Neuron (in vitro differentiated cells): ENCODE measurements around the gene COQ2.
"Not testable (repeated sequence)": the region's sequence is repeated elsewhere in the genome, so short reads cannot be mapped to it uniquely, and the experiment has no call there.

Experiments
- H2AFZ ChIP-seq: one replicate; pipeline ENCODE4 v1.6.1; 2013; ENCODE audit warnings: low read depth, mild to moderate bottlenecking, inconsistent platforms, low read length, moderate library complexity
- H3K27me3 ChIP-seq: one replicate; pipeline ENCODE4 v1.6.1; 2013; ENCODE audit warnings: low read length; ENCODE audit not compliant: insufficient read depth
- H3K36me3 ChIP-seq: one replicate; pipeline ENCODE4 v1.6.1; 2013; ENCODE audit warnings: low read length; ENCODE audit not compliant: insufficient read depth
- H3K4me1 ChIP-seq: one replicate; pipeline ENCODE4 v1.6.1; 2013; ENCODE audit warnings: low read length; ENCODE audit not compliant: insufficient read depth
- H3K4me3 ChIP-seq: 2 replicates; pipeline ENCODE4 v1.5.1; 2013; ENCODE audit warnings: mild to moderate bottlenecking, low read length, moderate library complexity
- H3K9me3 ChIP-seq: one replicate; pipeline ENCODE4 v1.6.1; 2013; ENCODE audit warnings: low read length

Gene COQ2, protein sequence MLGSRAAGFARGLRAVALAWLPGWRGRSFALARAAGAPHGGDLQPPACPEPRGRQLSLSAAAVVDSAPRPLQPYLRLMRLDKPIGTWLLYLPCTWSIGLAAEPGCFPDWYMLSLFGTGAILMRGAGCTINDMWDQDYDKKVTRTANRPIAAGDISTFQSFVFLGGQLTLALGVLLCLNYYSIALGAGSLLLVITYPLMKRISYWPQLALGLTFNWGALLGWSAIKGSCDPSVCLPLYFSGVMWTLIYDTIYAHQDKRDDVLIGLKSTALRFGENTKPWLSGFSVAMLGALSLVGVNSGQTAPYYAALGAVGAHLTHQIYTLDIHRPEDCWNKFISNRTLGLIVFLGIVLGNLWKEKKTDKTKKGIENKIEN

DNA sequence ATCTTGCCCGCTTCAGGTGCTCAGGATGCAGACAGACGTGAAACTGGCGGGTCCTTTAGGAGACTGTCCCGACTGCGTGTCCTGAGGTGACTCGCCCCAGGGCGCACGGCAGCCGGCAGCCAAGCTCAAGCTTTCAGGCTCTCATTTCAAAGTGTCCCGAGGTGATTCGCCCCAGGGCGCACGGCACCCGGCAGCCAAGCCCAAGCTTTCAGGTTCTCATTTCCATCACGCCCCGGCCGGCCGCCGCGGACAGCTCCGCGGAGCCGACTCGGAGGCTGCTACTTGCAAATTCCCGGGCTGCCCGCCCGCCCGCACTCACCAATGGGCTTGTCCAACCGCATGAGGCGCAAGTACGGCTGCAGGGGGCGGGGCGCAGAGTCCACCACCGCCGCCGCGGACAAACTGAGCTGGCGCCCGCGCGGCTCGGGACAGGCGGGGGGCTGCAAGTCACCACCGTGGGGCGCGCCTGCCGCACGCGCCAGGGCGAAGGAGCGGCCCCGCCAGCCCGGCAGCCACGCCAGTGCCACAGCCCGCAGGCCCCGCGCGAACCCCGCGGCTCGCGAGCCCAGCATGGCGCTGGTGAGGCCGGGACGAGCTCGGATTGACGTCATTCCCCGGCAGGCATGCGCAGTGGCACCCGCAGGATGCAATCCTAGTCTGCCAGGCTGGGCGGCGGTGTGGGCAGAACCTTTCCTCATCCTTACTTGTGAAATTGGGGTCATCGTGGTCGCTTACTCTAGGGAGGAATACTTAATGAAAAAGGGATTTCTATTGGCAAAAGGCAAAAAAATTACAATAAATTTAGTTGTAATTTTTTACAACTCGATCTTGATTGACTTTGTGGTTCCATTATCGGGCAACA lies at the start of gene COQ2:
TSS of gene COQ2 (minus strand) at position 606 of the 862 bp plus-strand sequence. CDS start at position 572, 34 bp downstream.
- no peaks in the 10 kb centered on the region for H3K36me3 ChIP-seq

DNA sequence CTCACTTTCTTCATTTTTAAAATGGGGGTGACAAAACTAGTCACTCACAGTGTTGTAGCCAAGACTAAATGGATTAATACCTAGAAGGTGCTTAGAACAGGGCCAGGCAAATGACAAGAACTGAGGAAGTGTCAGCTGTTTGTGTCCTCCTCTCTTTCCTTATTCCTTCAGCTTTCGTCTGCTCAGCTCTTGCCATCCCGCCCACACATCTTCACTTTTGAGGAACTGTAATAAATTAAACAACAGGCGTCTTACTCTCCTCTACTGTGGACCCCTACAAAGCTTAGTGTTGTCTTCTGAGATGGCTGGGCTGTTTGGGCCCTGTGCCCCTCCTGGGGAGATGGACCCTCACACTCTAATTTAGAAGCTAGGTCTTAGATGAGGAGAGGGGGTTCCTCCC lies 47.4 kb upstream of the COQ2 start:
- Histone ChIP-seq H3K36me3 (no peaks in the 10 kb centered on the region), H3K9me3 (no peaks in the 10 kb centered on the region), H3K27me3 (peaks cover 61% of the 10 kb centered on the region), H3K4me1 (peaks cover 4% of the 10 kb centered on the region), H3K4me3 (no peak overlapping the region), H2AFZ (no peak overlapping the region)

More for the DNA sequence above, at the start of gene COQ2:
- Histone ChIP-seq H3K4me3 (peak within 1 kb of the TSS; percentile 66), H3K27me3 (no peaks in the 10 kb centered on the region), H3K9me3 (no peaks in the 10 kb centered on the region), H3K4me1 (peaks cover 16% of the 10 kb centered on the region), H2AFZ (peak within 1 kb of the TSS; percentile 99)

DNA sequence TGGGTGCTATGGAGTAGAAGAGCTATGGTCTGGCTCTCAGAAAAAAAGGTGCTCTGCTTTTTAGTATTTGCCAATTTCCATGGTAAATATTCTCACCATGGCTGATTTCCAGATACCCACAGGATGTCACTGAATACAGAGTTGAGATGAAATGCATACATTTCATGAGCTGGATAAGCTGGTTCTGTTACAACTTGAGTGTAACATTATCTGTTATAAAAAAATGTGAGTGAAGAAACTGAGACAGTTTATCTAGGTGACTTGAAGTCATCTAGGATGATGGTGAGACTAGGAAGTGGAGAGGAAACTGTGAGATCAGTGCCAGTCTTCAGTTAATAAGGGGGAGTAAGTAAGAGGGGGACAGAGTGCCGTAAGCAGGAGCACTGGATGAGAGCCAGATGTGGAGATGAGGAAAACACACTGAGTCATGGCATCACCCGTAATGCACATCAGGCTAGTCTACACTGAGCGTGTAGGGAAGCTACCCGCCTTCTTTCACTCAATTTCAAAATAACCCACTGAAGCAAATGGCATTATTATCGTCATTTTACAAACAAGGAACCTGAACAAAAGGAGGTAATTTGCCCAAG lies 45.0 kb upstream of the COQ2 start:
- H3K9me3 ChIP-seq, result no peaks in the 10 kb centered on the region
- no peak overlapping the region for H2AFZ ChIP-seq
- H3K27me3 ChIP-seq, result peaks cover 54% of the 10 kb centered on the region
- no peaks in the 10 kb centered on the region for H3K36me3 ChIP-seq
- no peak overlapping the region for H3K4me3 ChIP-seq
- peaks cover 3% of the 10 kb centered on the region for H3K4me1 ChIP-seq

DNA sequence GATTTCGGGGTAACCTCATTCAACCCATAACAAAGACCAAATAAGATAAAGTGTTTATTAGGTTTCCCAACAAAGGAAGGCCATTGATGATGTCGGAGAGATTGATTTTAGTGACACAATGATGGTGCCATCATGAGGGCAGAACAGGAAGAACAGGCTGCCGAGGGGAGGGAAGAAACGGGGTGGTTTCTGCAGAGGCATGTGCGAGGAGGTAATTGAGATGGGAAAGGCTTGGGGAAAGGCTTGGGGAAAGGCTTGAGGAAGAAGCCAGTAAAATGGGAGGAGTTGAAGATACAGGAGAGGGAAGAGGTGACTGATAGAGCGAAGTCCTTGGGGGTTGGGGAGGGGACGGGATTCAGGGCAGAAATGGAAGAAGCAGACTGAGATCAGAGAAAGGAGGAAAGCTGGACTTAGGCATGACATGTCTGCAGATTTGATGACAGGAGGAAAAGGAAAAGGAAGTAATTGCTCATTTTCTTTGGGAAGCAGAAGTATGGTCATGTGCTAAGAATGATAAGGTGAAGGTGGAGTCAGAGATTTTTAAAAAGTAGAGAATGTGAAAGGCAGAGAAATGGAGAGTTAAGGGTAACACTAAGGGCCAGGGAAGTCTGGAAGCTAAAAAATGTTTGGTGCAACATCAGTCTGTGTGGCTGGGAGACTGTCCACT lies 44.1 kb upstream of the COQ2 start:
- Histone ChIP-seq H3K36me3 (no peaks in the 10 kb centered on the region), H3K27me3 (peaks cover 44% of the 10 kb centered on the region), H2AFZ (no peak overlapping the region), H3K9me3 (no peaks in the 10 kb centered on the region), H3K4me1 (no peaks in the 10 kb centered on the region), H3K4me3 (no peak overlapping the region)

DNA sequence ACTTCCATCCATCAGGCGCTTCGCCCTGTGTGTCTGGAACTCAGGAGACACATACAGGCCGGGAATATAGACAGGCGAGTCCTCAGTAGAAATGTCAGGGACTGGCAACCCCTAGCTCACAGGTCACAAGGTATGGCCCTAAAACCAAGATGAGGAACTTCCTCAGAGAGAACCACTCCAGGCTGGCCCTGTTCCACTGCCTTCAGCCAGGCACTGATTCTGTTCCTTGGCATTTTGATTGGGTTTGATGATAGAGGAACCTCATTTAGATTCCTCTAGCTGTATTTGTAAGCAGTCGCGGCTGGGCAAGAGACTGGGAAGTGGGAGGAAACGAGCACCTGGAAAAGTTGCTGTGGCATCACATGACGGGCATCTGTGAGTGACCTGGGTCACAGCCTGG lies 41.9 kb upstream of the COQ2 start:
- H3K4me3 ChIP-seq, result no peak overlapping the region
- H3K9me3 ChIP-seq, result no peaks in the 10 kb centered on the region
- H3K4me1 ChIP-seq, result no peaks in the 10 kb centered on the region
- H2AFZ ChIP-seq, result no peak overlapping the region
- H3K36me3 ChIP-seq, result no peaks in the 10 kb centered on the region
- peaks cover 28% of the 10 kb centered on the region for H3K27me3 ChIP-seq

DNA sequence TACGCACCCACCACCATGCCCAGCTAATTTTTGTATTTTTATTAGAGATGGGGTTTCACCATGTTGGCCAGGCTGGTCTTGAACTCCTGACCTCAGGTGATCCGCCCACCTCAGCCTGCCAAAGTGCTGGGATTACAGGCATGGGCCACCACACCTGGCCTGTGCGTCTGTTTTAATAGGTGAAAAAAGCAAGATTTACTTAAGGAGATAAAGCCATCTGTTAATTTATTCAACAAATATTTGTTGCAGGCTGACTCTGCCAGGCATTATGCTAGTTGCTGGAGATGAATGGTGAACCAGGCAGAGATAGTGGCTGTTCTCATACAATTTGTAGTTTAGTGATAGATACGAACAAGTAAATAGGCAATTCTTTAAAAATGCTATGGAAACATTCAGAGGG lies 40.7 kb upstream of the COQ2 start:
- not testable (repeated sequence) for H3K4me1 ChIP-seq, H3K9me3 ChIP-seq, H3K36me3 ChIP-seq, H3K4me3 ChIP-seq, H2AFZ ChIP-seq
- H3K27me3 ChIP-seq, result peaks cover 28% of the 10 kb centered on the region

DNA sequence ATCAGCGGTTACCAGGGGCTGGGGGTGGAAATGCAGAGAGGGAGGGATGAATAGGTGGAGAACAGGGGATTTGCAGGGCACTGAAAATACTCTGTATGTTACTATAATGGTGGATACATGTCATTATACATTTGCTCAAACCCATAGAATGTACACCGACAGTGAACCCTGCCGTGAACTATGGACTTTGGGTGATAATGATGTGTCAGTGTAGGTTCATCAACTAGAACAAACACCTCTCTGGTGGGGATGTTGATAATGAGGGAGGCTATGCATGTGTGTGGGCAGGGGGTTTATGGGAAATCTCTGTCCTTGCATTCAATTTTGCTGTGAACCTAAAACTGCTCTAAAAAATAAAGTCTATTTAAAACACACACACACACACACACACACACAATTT lies 38.5 kb upstream of the COQ2 start:
- no peaks in the 10 kb centered on the region for H3K36me3 ChIP-seq
- no peaks in the 10 kb centered on the region for H3K9me3 ChIP-seq
- H3K4me1 ChIP-seq, result no peaks in the 10 kb centered on the region
- no peak overlapping the region for H3K4me3 ChIP-seq
- H2AFZ ChIP-seq, result no peak overlapping the region
- peaks cover 16% of the 10 kb centered on the region for H3K27me3 ChIP-seq

DNA sequence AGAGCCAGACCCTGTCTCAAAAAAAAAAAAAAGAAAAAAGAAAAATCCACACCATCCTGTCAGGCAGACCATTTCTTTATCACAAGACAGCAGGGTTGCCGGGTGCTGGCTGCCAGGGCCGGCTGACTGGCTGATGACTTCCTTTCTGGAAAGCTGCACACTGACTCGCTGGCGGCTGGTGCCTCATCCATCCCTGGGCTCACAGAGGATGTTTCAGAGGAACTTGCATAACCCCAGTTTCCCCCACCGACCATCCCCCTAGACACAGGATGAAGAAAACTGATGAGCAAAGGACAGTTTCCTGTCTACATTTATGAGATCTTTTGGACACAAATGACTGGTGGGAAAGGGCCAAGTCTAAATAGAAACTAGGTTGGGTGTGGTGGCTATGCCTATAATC lies 36.0 kb upstream of the COQ2 start:
- no peaks in the 10 kb centered on the region for H3K4me1 ChIP-seq

DNA sequence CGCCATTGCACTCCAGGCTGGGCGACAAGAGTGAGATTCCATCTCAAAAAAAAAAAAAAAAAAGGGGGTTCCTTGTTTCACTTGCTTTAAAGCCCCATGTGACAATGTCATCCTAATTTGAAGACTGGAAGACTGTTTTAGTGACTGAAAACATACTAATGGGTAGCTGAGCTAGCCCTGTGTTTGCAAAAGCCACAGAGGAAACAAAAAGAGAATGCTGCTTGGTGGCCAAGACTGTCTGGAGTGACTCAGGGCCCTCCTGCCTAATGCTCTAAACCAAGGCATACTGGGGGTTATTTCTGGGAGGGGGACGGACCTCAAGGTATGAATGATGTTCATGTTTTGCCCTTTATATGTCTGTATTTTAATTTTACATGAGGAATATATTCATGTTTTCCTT lies 34.1 kb upstream of the COQ2 start:
- Histone ChIP-seq H2AFZ (no peak overlapping the region), H3K9me3 (no peaks in the 10 kb centered on the region), H3K4me1 (no peaks in the 10 kb centered on the region), H3K36me3 (no peaks in the 10 kb centered on the region), H3K27me3 (peaks cover 6% of the 10 kb centered on the region), H3K4me3 (no peak overlapping the region)

More for the DNA sequence above, 36.0 kb upstream of the COQ2 start:
- no peaks in the 10 kb centered on the region for H3K36me3 ChIP-seq
- H3K9me3 ChIP-seq, result no peaks in the 10 kb centered on the region
- H3K27me3 ChIP-seq, result peaks cover 6% of the 10 kb centered on the region
- no peak overlapping the region for H2AFZ ChIP-seq
- H3K4me3 ChIP-seq, result no peak overlapping the region

DNA sequence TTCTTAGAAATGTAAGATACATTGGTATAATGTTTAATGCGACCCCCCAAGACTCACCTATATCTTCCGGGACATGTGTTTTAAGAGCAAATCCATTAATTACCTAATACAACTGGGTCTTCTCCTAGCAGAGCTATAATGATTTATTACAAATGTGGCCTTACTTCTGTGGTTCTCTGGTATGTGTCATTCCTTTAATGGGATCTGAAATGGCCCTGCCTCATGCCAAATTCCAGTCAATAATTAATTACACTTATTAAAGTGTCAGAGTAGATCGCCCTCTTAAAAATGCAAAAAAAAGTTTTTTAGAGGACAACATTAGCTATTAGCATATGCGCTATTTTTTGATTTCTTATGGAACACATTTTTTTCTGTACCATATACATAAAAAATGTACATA lies 33.1 kb upstream of the COQ2 start:
- Histone ChIP-seq H3K4me1 (no peaks in the 10 kb centered on the region), H3K4me3 (no peak overlapping the region)

DNA sequence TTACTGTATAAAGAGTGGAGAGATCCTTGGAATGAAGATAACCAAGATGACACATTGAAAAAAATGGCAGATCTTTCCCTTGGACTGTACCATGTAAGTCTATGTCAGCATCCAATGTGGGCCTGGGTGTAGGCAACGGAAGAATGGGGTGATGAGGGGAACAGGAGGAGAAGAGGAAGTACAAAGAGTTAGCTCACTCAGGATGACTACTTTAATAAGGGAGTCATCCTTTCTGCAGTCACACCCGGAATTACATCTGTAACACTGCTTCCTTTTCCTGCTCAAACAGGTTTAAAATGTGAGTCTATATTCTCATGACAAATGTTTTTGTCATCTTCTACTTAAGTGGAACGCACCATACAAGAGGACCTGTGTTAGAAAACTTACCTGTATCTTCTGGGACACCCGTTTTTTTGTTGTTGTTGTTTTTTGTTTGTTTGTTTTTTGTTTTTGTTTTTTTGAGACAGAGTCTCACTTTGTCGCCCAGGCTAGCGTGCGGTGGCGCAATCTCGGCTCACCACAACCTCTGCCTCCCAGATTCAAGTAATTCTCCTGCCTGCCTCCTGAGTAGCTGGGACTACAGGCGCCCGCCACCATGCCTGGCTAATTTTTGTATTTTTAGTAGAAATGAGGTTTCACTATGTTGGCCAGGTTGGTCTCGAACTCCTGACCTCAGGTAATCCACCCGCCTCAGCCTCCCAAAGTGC lies 32.0 kb upstream of the COQ2 start:
- Histone ChIP-seq H2AFZ (no peak overlapping the region), H3K4me3 (no peak overlapping the region), H3K36me3 (no peaks in the 10 kb centered on the region)

More for the DNA sequence above, 33.1 kb upstream of the COQ2 start:
- H3K36me3 ChIP-seq, result no peaks in the 10 kb centered on the region
- H3K27me3 ChIP-seq, result peaks cover 4% of the 10 kb centered on the region
- H3K9me3 ChIP-seq, result no peaks in the 10 kb centered on the region
- no peak overlapping the region for H2AFZ ChIP-seq

DNA sequence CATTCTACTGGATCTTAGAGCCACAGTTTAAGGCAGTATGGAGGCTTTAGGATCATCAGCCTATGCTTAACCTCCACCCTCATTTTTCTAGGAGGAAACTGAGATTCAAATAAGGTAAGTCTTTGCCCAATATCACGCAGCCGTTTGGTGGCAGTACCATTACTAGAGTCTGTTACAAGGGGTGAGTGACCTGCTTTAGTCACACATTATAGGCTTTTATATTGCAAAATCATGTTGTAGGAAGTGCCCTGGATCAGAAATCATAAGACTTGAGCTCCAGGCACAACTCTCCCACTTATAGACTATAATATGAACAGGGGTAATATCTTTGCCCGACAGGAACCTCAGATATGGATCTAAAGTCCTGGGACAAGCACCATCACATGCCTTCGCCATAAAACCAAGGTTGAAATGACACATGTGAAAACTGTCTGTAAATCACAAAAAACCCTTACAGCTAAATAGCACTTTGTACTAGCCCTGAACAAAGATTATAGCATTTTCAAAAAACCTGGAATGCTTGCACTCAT lies 30.8 kb upstream of the COQ2 start:
- H3K4me3 ChIP-seq, result no peak overlapping the region

More for the DNA sequence above, 32.0 kb upstream of the COQ2 start:
- Histone ChIP-seq H3K9me3 (no peaks in the 10 kb centered on the region), H3K27me3 (peaks cover 4% of the 10 kb centered on the region), H3K4me1 (no peaks in the 10 kb centered on the region)

More for the DNA sequence above, 30.8 kb upstream of the COQ2 start:
- H3K9me3 ChIP-seq, result no peaks in the 10 kb centered on the region
- peaks cover 4% of the 10 kb centered on the region for H3K27me3 ChIP-seq
- no peaks in the 10 kb centered on the region for H3K36me3 ChIP-seq
- no peak overlapping the region for H2AFZ ChIP-seq
- H3K4me1 ChIP-seq, result no peaks in the 10 kb centered on the region
